H1 (cell line): ENCODE measurements around the gene DNAH8.

ENCODE experiments used
- CTCF ChIP-seq, 3 experiments: IDR thresholded peaks; 1 replicate in 2 of 3; 2 replicates in 1 of 3; pipeline versions ENCODE4 v1.5.1 to v1.6.1; 2011; ENCODE audit warnings: low read length in 3 of 3, mild to moderate bottlenecking in 3 of 3, inconsistent platforms in 2 of 3, low read depth in 1 of 3, moderate library complexity in 1 of 3; ENCODE audit not compliant: insufficient read depth in 1 of 3; ENCODE audit errors: control extremely low read depth in 1 of 3
- EP300 ChIP-seq, 2 experiments: IDR thresholded peaks; 1 replicate in 1 of 2; 2 replicates in 1 of 2; pipeline ENCODE4 v1.6.1; 2011 to 2012; ENCODE audit warnings: low read depth in 2 of 2, low read length in 2 of 2, mild to moderate bottlenecking in 2 of 2, borderline replicate concordance in 1 of 2, inconsistent platforms in 1 of 2, moderate library complexity in 1 of 2
- MAFK ChIP-seq: IDR thresholded peaks from 2 replicates; pipeline ENCODE4 v1.6.1; 2012; ENCODE audit warnings: low read depth, mild to moderate bottlenecking, improper control_type of control experiment, low read length
- POLR2A ChIP-seq, 2 experiments: IDR thresholded peaks; 1 replicate in 1 of 2; 2 replicates in 1 of 2; pipeline ENCODE4 v1.6.1; 2011; ENCODE audit warnings: low read depth in 2 of 2, low read length in 2 of 2, mild to moderate bottlenecking in 2 of 2; ENCODE audit errors: control extremely low read depth in 1 of 2
- POLR2AphosphoS5 ChIP-seq: IDR thresholded peaks from 2 replicates; pipeline ENCODE4 v1.6.1; 2011; ENCODE audit warnings: low read depth, low read length
- RXRA ChIP-seq: IDR thresholded peaks from 2 replicates; pipeline ENCODE4 v1.6.1; 2011; ENCODE audit warnings: low read depth, mild to moderate bottlenecking, low read length, moderate library complexity; ENCODE audit not compliant: insufficient read depth
- SUZ12 ChIP-seq: fragments of 200-600 bp; sonication (generic); IDR thresholded peaks from 2 replicates; pipeline ENCODE4 v1.6.1; 2012; ENCODE audit warnings: mild to moderate bottlenecking, inconsistent platforms, low read length, moderate library complexity, mixed read lengths
- TCF12 ChIP-seq: IDR thresholded peaks from 2 replicates; pipeline ENCODE4 v1.6.1; 2011; ENCODE audit warnings: low read depth, mild to moderate bottlenecking, low read length
- ZNF274 ChIP-seq: IDR thresholded peaks from 2 replicates; pipeline ENCODE4 v1.7.0; 2012; ENCODE audit warnings: low read length, borderline replicate concordance; ENCODE audit errors: extremely low read depth

GRCh38 chr6:38846361-38846760 lies 131.2 kb downstream of the DNAH8 start:
- TF ChIP-seq RXRA (no peak), ZNF274 (no peak), POLR2AphosphoS5 (no peak), CTCF (IDR thresholded peaks at IDR 0.05; ENCODE audit: control extremely low read depth in 1 of 3, insufficient read depth in 1 of 3, low read depth in 1 of 3, low read length in 3 of 3) (no peak), TCF12 (no peak), EP300 (IDR thresholded peaks at IDR 0.05; ENCODE audit: borderline replicate concordance in 1 of 2, low read depth in 2 of 2, low read length in 2 of 2) (no peak), POLR2A (IDR thresholded peaks at IDR 0.05; ENCODE audit: control extremely low read depth in 1 of 2, low read depth in 2 of 2, low read length in 2 of 2) (no peak), SUZ12 (no peak), MAFK (no peak)
